B cell (primary cell): ENCODE results near the gene P2RX6. TPM values are rescaled to one million over a fixed set of nuclear protein-coding genes. Genes with fewer than 3 reads are reported as not detected.
A peak's percentile ranks its signal among the peaks of the same experiment; 100 is the strongest.

Source experiments
- ATAC-seq: fragments of 200-7000 bp; cut with Tn5 transposase; one replicate; pipeline ENCODE4 v1.10.0; 2021; ENCODE audit warnings: low read depth, mild to moderate bottlenecking, moderate number of reproducible peaks, moderate library complexity
- CTCF ChIA-PET: fragments of 350-600 bp; sonication (Branson Sonifier 250); formaldehyde crosslinking; loops from one replicate; lab custom pipeline; 2021; ENCODE audit warnings: antibody characterized with exemption, inconsistent platforms; lab: Charles Lee
- POLR2A ChIA-PET: fragments of 350-600 bp; sonication (Branson Sonifier 250); formaldehyde crosslinking; loops from one replicate; lab custom pipeline; 2021; ENCODE audit warnings: antibody characterized with exemption; lab: Charles Lee
- DNase-seq: peaks from one replicate; pipeline ENCODE4 v3.0.0; 2013
- H2AFZ ChIP-seq: 2 replicates; pipeline ENCODE4 v1.6.1; 2012; ENCODE audit warnings: mild to moderate bottlenecking, low read depth, low read length; ENCODE audit not compliant: insufficient read depth, poor library complexity, severe bottlenecking
- H3K27ac ChIP-seq, 2 donors: 1 replicate in 1 of 2; 2 replicates in 1 of 2; pipeline ENCODE4 v1.5.1; 2012 to 2013; ENCODE audit warnings: low read length in 2 of 2, mild to moderate bottlenecking in 2 of 2, moderate library complexity in 1 of 2
- H3K27me3 ChIP-seq, 4 experiments: fragments of 200-600 bp in 1 of 4; sonication (generic) in 1 of 4; replicated peaks in 1 of 4; 1 replicate in 2 of 4; 2 replicates in 2 of 4; pipeline versions ENCODE4 v1.6.1 to v1.7.0; 2013 to 2016; ENCODE audit warnings: low read length in 3 of 4, mild to moderate bottlenecking in 2 of 4, mixed read lengths in 1 of 4, moderate library complexity in 1 of 4; ENCODE audit not compliant: insufficient read depth in 4 of 4, control insufficient read depth in 3 of 4; ENCODE audit errors: control extremely low read depth in 1 of 4
- H3K36me3 ChIP-seq, 2 experiments: replicated peaks in 1 of 2; 1 replicate in 1 of 2; 2 replicates in 1 of 2; pipeline versions ENCODE4 v1.6.1 to v1.7.1; 2013; ENCODE audit warnings: low read length in 1 of 2; ENCODE audit not compliant: insufficient read depth in 2 of 2, control insufficient read depth in 1 of 2; ENCODE audit errors: control extremely low read depth in 1 of 2, extremely low read depth in 1 of 2
- H3K4me1 ChIP-seq, 2 donors: fragments of 200-600 bp in 1 of 2; sonication (generic) in 1 of 2; 1 replicate in 1 of 2; 2 replicates in 1 of 2; pipeline versions ENCODE4 v1.5.1 to v1.6.1; 2013 to 2017; ENCODE audit warnings: low read length in 2 of 2; ENCODE audit not compliant: control insufficient read depth in 2 of 2, insufficient read depth in 2 of 2
- H3K4me2 ChIP-seq: replicated peaks from 2 replicates; pipeline ENCODE3; 2012; ENCODE audit warnings: mild to moderate bottlenecking, low read depth, low read length; ENCODE audit not compliant: poor library complexity, severe bottlenecking
- H3K4me3 ChIP-seq, 5 experiments: fragments of 200-600 bp in 1 of 5; sonication (generic) in 1 of 5; 1 replicate in 3 of 5; 2 replicates in 2 of 5; pipeline versions ENCODE4 v1.5.1 to v1.7.0; 2011 to 2016; ENCODE audit warnings: low read length in 4 of 5, mild to moderate bottlenecking in 4 of 5, low read depth in 2 of 5, control low read depth in 1 of 5, moderate library complexity in 1 of 5; ENCODE audit not compliant: insufficient read depth in 1 of 5; ENCODE audit errors: control extremely low read depth in 1 of 5, extremely low read depth in 1 of 5
- H3K79me2 ChIP-seq: fragments of 200-600 bp; sonication (generic); one replicate; pipeline ENCODE4 v1.6.0; 2016; ENCODE audit warnings: low read length; ENCODE audit not compliant: control insufficient read depth, insufficient read depth
- H3K9ac ChIP-seq: fragments of 200-600 bp; sonication (generic); 2 replicates; pipeline ENCODE4 v1.6.1; 2017; ENCODE audit warnings: mild to moderate bottlenecking, low read length, moderate library complexity
- H3K9me3 ChIP-seq, 3 donors: one replicate each; pipeline versions ENCODE4 v1.6.1 to v1.7.1; 2013; ENCODE audit warnings: low read length in 2 of 3; ENCODE audit not compliant: control insufficient read depth in 2 of 3, insufficient read depth in 1 of 3; ENCODE audit errors: control extremely low read depth in 1 of 3
- H4K20me1 ChIP-seq: 2 replicates; pipeline ENCODE4 v1.6.0; 2012; ENCODE audit warnings: mild to moderate bottlenecking, low read length; ENCODE audit not compliant: insufficient read depth, control insufficient read depth, poor library complexity, severe bottlenecking
- H3K27ac Mint-ChIP-seq: one replicate; pipeline ENCODE4 v1.8.0; 2021; ENCODE audit warnings: mixed read lengths
- H3K27me3 Mint-ChIP-seq: one replicate; pipeline ENCODE4 v1.8.0; 2021; ENCODE audit warnings: mixed read lengths
- H3K4me1 Mint-ChIP-seq: one replicate; pipeline ENCODE4 v1.8.0; 2021; ENCODE audit warnings: mixed read lengths
- H3K4me3 Mint-ChIP-seq: one replicate; pipeline ENCODE4 v1.8.0; 2021; ENCODE audit warnings: mixed read lengths
- H3K9me3 Mint-ChIP-seq: one replicate; pipeline ENCODE4 v1.8.0; 2022; ENCODE audit warnings: mixed read lengths; ENCODE audit not compliant: insufficient read depth
- EZH2 ChIP-seq: IDR thresholded peaks from 2 replicates; pipeline ENCODE4 v1.6.1; 2012; ENCODE audit warnings: borderline replicate concordance, low read depth, mild to moderate bottlenecking, moderate library complexity, low read length; ENCODE audit not compliant: insufficient read depth, poor library complexity, severe bottlenecking
- WGBS: methylation state at CpG from one replicate; pipeline ENCODE4 v1.1.5; 2013; ENCODE audit warnings: missing lambda C conversion rate; ENCODE audit not compliant: insufficient coverage; 5-methylcytosine and 5-hydroxymethylcytosine counted together
- intact Hi-C: fragments of 100-400 bp; cut with micrococcal nuclease; formaldehyde crosslinking; loops from one replicate; pipeline ENCODE4 v1.10.0; 2022
- polyA plus RNA-seq: library from polyadenylated mRNA; depleted of rRNA; stranded (reverse); fragments of >200 nt; gene quantifications from 2 replicates; pipeline ENCODE4 v1.2.3, GENCODE V29; 2012
- total RNA-seq, 2 donors: library from RNA; stranded (reverse); fragments of 120-200 nt in 1 of 2; gene quantifications; 1 replicate in 1 of 2; 2 replicates in 1 of 2; pipeline versions ENCODE4 v1.2.3 to v1.2.4, GENCODE V29; 2013 to 2022
- TF ChIP-seq, protein P1 (sequence below): fragments of 200-600 bp; IDR thresholded peaks from one replicate; pipeline ENCODE4 v1.8.0; 2022; ENCODE audit warnings: antibody characterized with exemption, mild to moderate bottlenecking

Gene P2RX6
- total and polyA plus RNA-seq, 2 donors (not counting 1 experiment from before 2014, with no cell fraction given) = 0.49 to 0.79 TPM

DNA sequence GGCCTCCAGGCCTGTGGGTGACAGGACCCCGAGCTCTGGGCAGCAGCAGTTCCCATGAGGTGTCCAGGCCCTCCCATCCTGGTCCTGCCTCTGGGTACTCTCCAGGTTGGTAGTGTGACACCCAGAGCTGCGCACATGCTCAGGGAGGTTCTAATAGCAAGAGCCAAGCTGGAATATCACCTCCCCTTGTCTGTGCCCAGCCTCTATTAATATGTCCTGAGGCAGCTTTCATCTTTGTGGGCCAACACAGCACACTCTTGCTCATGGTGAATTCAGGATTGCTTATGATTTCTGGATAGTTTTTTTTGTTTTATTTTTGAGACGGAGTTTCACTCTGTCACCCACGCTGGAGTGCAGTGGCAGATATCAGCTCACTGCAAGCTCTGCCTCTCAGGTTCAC lies 3.3 kb downstream of the P2RX6 start:
- Histone ChIP-seq H3K4me1 (peaks cover 14 to 24% of the 10 kb centered on the region in 2 donors), H3K79me2 (no peaks in the 10 kb centered on the region), H3K9ac (no peak overlapping the region), H3K27me3 (peaks cover 0 to 2% (median 0%) of the 10 kb centered on the region in 4 experiments), H4K20me1 (no peaks in the 10 kb centered on the region), H3K36me3 (no peaks in the 10 kb centered on the region), H3K9me3 (no peaks in the 10 kb centered on the region), H2AFZ (no peak overlapping the region), H3K27ac (no peak overlapping the region), H3K4me2 (no peak overlapping the region), H3K4me3 (no peak overlapping the region)
- no peaks in the 10 kb centered on the region for H3K27me3 Mint-ChIP-seq
- DNase-seq = no peak
- no peaks in the 10 kb centered on the region for H3K9me3 Mint-ChIP-seq
- ChIA-PET POLR2A (no interaction called here), CTCF (interaction anchor here (1.1 kb wide), 1 partner anchor 31 kb away, joined by 3 read pairs; no protein-coding TSS in a partner anchor)
- intact Hi-C loops = no loop called here
- 90% methylated on average over 3 of the region's 4 CpGs for WGBS
- H3K4me3 Mint-ChIP-seq = no peak overlapping the region
- no peak for TF ChIP-seq EZH2
- TF ChIP-seq, protein P1, sequence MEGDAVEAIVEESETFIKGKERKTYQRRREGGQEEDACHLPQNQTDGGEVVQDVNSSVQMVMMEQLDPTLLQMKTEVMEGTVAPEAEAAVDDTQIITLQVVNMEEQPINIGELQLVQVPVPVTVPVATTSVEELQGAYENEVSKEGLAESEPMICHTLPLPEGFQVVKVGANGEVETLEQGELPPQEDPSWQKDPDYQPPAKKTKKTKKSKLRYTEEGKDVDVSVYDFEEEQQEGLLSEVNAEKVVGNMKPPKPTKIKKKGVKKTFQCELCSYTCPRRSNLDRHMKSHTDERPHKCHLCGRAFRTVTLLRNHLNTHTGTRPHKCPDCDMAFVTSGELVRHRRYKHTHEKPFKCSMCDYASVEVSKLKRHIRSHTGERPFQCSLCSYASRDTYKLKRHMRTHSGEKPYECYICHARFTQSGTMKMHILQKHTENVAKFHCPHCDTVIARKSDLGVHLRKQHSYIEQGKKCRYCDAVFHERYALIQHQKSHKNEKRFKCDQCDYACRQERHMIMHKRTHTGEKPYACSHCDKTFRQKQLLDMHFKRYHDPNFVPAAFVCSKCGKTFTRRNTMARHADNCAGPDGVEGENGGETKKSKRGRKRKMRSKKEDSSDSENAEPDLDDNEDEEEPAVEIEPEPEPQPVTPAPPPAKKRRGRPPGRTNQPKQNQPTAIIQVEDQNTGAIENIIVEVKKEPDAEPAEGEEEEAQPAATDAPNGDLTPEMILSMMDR = no peak
- no peak overlapping the region for H3K27ac Mint-ChIP-seq
- ATAC-seq = no peak
- peaks cover 22% of the 10 kb centered on the region for H3K4me1 Mint-ChIP-seq

DNA sequence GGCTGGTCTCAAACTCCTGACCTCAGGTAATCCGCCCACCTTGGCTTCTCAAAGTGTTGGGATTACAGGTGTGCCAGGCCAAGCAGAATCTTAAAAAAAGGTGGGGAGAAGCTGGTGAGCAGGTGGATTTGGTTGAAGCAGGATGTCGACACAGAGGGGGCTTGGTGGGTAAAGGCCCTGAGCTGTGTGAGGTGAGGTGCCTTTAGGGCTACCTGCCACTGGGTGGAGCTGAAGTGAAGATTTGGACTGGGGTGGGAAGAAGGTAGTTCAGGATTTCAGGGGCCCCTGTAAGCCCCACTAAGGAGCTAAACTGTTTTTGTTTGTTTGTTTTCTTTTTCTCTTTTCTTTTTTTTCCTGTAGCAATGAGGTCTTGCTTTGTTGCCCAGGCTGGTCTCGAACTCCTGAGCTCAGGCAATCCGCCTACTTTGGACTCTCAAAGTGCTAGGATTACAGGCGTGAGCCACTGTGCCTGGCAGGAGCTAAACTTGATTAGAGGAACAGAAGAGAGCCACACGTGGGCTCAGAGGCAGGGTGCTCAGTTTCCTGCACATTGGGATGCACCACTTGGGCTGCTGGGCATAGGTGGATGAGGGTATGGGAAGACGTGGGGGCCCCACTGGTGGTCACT lies 6.0 kb downstream of the P2RX6 start:
- Histone ChIP-seq H3K4me3 (no peak overlapping the region), H3K79me2 (no peaks in the 10 kb centered on the region), H3K9ac (no peak overlapping the region), H2AFZ (no peak overlapping the region), H3K36me3 (no peaks in the 10 kb centered on the region), H3K27me3 (peaks cover 0 to 2% (median 0%) of the 10 kb centered on the region in 4 experiments), H3K4me2 (no peak overlapping the region), H3K9me3 (no peaks in the 10 kb centered on the region), H3K4me1 (no peaks in the 10 kb centered on the region), H4K20me1 (no peaks in the 10 kb centered on the region), H3K27ac (no peak overlapping the region)
- intact Hi-C loops = no loop called here
- CTCF ChIA-PET = interaction anchor here (0.7 to 0.9 kb wide), 2 partner anchors 38 to 63 kb away, joined by 3 read pairs; partner anchors contain the start of gene LZTR1
- POLR2A ChIA-PET = no interaction called here
- no peaks in the 10 kb centered on the region for H3K9me3 Mint-ChIP-seq
- peaks cover 4% of the 10 kb centered on the region for H3K27me3 Mint-ChIP-seq
- H3K4me1 Mint-ChIP-seq = peaks cover 6% of the 10 kb centered on the region
- WGBS = 66% methylated on average over 7 of the region's 7 CpGs
- DNase-seq (no peak), ATAC-seq (peak; percentile 43)
- no peak overlapping the region for H3K4me3 Mint-ChIP-seq
- TF ChIP-seq, protein P1 = peak; percentile 53
- no peak for TF ChIP-seq EZH2
- H3K27ac Mint-ChIP-seq = no peak overlapping the region
